Spleen (tissue), 11 donors: Measurements from ENCODE around the gene PTP4A1. TPM values are rescaled to one million over a fixed set of nuclear protein-coding genes. Genes with fewer than 3 reads are reported as not detected.

ENCODE experiments used
- DNase-seq: peaks from one replicate; pipeline ENCODE4 v3.0.0-alpha.2; 2020
- H3K27ac ChIP-seq, 8 donors: fragments of 200-600 bp; sonication (generic) in 7 of 8; 1 replicate in 4 of 8; 2 replicates in 4 of 8; pipeline versions ENCODE4 v1.5.0 to v1.8.0; 2016 to 2021; ENCODE audit warnings: inconsistent platforms in 4 of 8, mild to moderate bottlenecking in 4 of 8, moderate library complexity in 1 of 8
- H3K27me3 ChIP-seq, 7 donors: fragments of 200-600 bp; sonication (generic) in 6 of 7; replicated peaks in 1 of 7; 1 replicate in 4 of 7; 2 replicates in 3 of 7; pipeline versions ENCODE4 v1.5.0 to v1.8.0; 2016 to 2021; ENCODE audit warnings: inconsistent platforms in 3 of 7, mild to moderate bottlenecking in 1 of 7
- H3K36me3 ChIP-seq, 6 donors: fragments of 200-600 bp; sonication (generic) in 5 of 6; 1 replicate in 4 of 6; 2 replicates in 2 of 6; pipeline versions ENCODE4 v1.5.0 to v1.8.0; 2016 to 2021; ENCODE audit warnings: inconsistent platforms in 2 of 6
- H3K4me1 ChIP-seq, 6 donors: fragments of 200-600 bp; sonication (generic) in 5 of 6; 1 replicate in 3 of 6; 2 replicates in 3 of 6; pipeline versions ENCODE4 v1.5.0 to v1.8.0; 2016 to 2021; ENCODE audit warnings: inconsistent platforms in 3 of 6
- H3K4me3 ChIP-seq, 8 donors: fragments of 200-600 bp; sonication (generic) in 7 of 8; 1 replicate in 4 of 8; 2 replicates in 4 of 8; pipeline versions ENCODE4 v1.5.0 to v1.8.0; 2016 to 2021; ENCODE audit warnings: inconsistent platforms in 4 of 8, mild to moderate bottlenecking in 4 of 8, moderate library complexity in 2 of 8
- H3K9me3 ChIP-seq, 8 donors: fragments of 200-600 bp; sonication (generic) in 7 of 8; 1 replicate in 4 of 8; 2 replicates in 4 of 8; pipeline versions ENCODE4 v1.5.0 to v1.8.0; 2016 to 2021; ENCODE audit warnings: inconsistent platforms in 4 of 8
- CTCF ChIP-seq, 11 experiments: fragments of 200-600 bp in 7 of 11; fragments of 450-650 bp in 4 of 11; sonication (generic) in 4 of 11; IDR thresholded peaks in 8 of 11; conservative IDR thresholded peaks in 3 of 11; 1 replicate in 7 of 11; 2 replicates in 4 of 11; pipeline versions ENCODE4 v1.4.0 to v1.8.0; 2016 to 2021; ENCODE audit warnings: antibody characterized with exemption in 11 of 11, inconsistent platforms in 4 of 11, mild to moderate bottlenecking in 1 of 11
- POLR2A ChIP-seq, 3 donors: fragments of 450-650 bp; IDR thresholded peaks; one replicate each; pipeline ENCODE4 v1.5.1; 2017; ENCODE audit warnings: antibody characterized with exemption in 3 of 3, mild to moderate bottlenecking in 1 of 3
- POLR2AphosphoS5 ChIP-seq, 3 donors: sonication (generic); formaldehyde crosslinking; IDR thresholded peaks; one replicate each; pipeline ENCODE4 v1.5.1; 2017; ENCODE audit warnings: antibody characterized with exemption in 3 of 3
- WGBS, 5 donors: extraction: QIAGEN DNeasy Blood & Tissue Kit in 3 of 5; methylation state at CpG; one replicate each; pipeline versions ENCODE4 v1.1.5 to v1.1.7; 2013 to 2018; 5-methylcytosine and 5-hydroxymethylcytosine counted together
- intact Hi-C: fragments of 100-400 bp; cut with DNase I; formaldehyde crosslinking; loops from one replicate; pipeline ENCODE4 v1.15.0; 2023; ENCODE audit warnings: low total_unique reads
- polyA plus RNA-seq, 3 donors: library from polyadenylated mRNA; stranded (reverse); fragments of 200-250 nt; gene quantifications; one replicate each; pipeline ENCODE4 v1.2.1, GENCODE V29; 2013
- total RNA-seq, 7 donors: library from RNA; depleted of rRNA in 3 of 7; stranded (reverse); fragments of >200 nt in 3 of 7; fragmentation: NEBNext Ultra II Directional in 4 of 7; extraction: Animal tissue kit (Norgen Biotek cat#: 25700) in 4 of 7; gene quantifications; one replicate each; pipeline versions ENCODE4 v1.1.0 to v1.2.1, GENCODE V29; 2016 to 2021
- donor health status: healthy with polysubstance abuse.
- donor health status: DM: no; HTN: no; CAD: no; lungs with moderate emphysema.
- donor health status: DM: no; HTN: no; CAD: no.
- donor health status: Bipolar disorder and iron deficiency.
- donor health status: healthy.
- donor health status: DM: no; HTN: no; CAD: no.
- donor health status: DM: yes; HTN: yes; CAD: no.

PTP4A1 gene
- total and polyA plus RNA-seq, 10 donors = 6.8 to 46.1 (median 27.7) TPM

- WGBS, 5 donors = 91 to 97% (median 92%) methylated on average over 1 of the region's 1 CpG
- intact Hi-C loops = no loop called here
- Histone ChIP-seq H3K4me1 (no peaks in the 10 kb centered on the region), H3K9me3 (no peaks in the 10 kb centered on the region), H3K36me3 (no peaks in the 10 kb centered on the region), H3K27me3 (no peaks in the 10 kb centered on the region), H3K4me3 (no peak overlapping the region), H3K27ac (no peak overlapping the region)
- no peak for DNase-seq
- TF ChIP-seq POLR2AphosphoS5 (IDR thresholded peaks at IDR 0.05) (no peak), CTCF (IDR thresholded peaks at IDR 0.05 in 8 of 11, conservative IDR thresholded peaks at IDR 0.05 in 3 of 11) (no peak), POLR2A (IDR thresholded peaks at IDR 0.05) (no peak)
These were observed 41.3 kb upstream of the PTP4A1 start for GRCh38 chr6:63530991-63531390.

- 79 to 92% (median 82%) methylated on average over 3 of the region's 3 CpGs for WGBS, 5 donors
- H3K9me3 ChIP-seq = no peaks in the 10 kb centered on the region
- no peak for TF ChIP-seq CTCF (IDR thresholded peaks at IDR 0.05 in 8 of 11, conservative IDR thresholded peaks at IDR 0.05 in 3 of 11)
- no peak for DNase-seq
- intact Hi-C loops = no loop called here
- H3K27ac ChIP-seq = no peak overlapping the region
- H3K4me1 ChIP-seq = no peaks in the 10 kb centered on the region
- no peaks in the 10 kb centered on the region for H3K36me3 ChIP-seq
- no peak overlapping the region for H3K4me3 ChIP-seq
- no peaks in the 10 kb centered on the region for H3K27me3 ChIP-seq
These were observed 39.3 kb upstream of the PTP4A1 start for GRCh38 chr6:63533026-63533425.

- intact Hi-C loops = no loop called here
- H3K9me3 ChIP-seq = no peaks in the 10 kb centered on the region
- no peaks in the 10 kb centered on the region for H3K4me1 ChIP-seq
- DNase-seq = no peak
- no peaks in the 10 kb centered on the region for H3K36me3 ChIP-seq
- no peaks in the 10 kb centered on the region for H3K27me3 ChIP-seq
- no peak overlapping the region for H3K27ac ChIP-seq
- WGBS, 5 donors = 87 to 95% (median 91%) methylated on average over 4 of the region's 4 CpGs
- H3K4me3 ChIP-seq = no peak overlapping the region
- TF ChIP-seq POLR2A (IDR thresholded peaks at IDR 0.05) = no peak
- no peak for TF ChIP-seq CTCF (IDR thresholded peaks at IDR 0.05 in 8 of 11, conservative IDR thresholded peaks at IDR 0.05 in 3 of 11)
- no peak for TF ChIP-seq POLR2AphosphoS5 (IDR thresholded peaks at IDR 0.05)
These were observed 38.3 kb upstream of the PTP4A1 start for GRCh38 chr6:63533952-63534351.

GRCh38 chr6:63537201-63537958 is 34.9 kb upstream of the PTP4A1 start:
- no peaks in the 10 kb centered on the region for H3K36me3 ChIP-seq
- TF ChIP-seq POLR2A (IDR thresholded peaks at IDR 0.05) (no peak), POLR2AphosphoS5 (IDR thresholded peaks at IDR 0.05) (no peak), CTCF (IDR thresholded peaks at IDR 0.05 in 8 of 11, conservative IDR thresholded peaks at IDR 0.05 in 3 of 11) (no peak)
- H3K4me1 ChIP-seq = no peaks in the 10 kb centered on the region
- intact Hi-C loops = no loop called here
- DNase-seq = no peak
- no peaks in the 10 kb centered on the region for H3K27me3 ChIP-seq
- no peak overlapping the region for H3K4me3 ChIP-seq
- 59 to 80% (median 66%) methylated on average over 9 of the region's 9 CpGs for WGBS, 5 donors
- H3K27ac ChIP-seq = no peak overlapping the region
- H3K9me3 ChIP-seq = no peaks in the 10 kb centered on the region
